Measurements from ENCODE around the gene ZMIZ1. TPM values are rescaled to one million over a fixed set of nuclear protein-coding genes. Genes with fewer than 3 reads are reported as not detected.

ZMIZ1 gene
- total RNA-seq, 2 experiments from 2014 or later: 14.6 to 15.5 TPM

GRCh38 chr10:79196470-79197461, 128.0 kb downstream of the ZMIZ1 start:
- Mint-ChIP-seq H3K27me3 (no peaks in the 10 kb centered on the region), H3K27ac (no peak overlapping the region), H3K9me3 (no peaks in the 10 kb centered on the region), H3K36me3 (ENCODE audit: low read depth) (no peaks in the 10 kb centered on the region), H3K4me1 (ENCODE audit: low read depth) (no peaks in the 10 kb centered on the region), H3K4me3 (no peak overlapping the region)
- no peaks in the 10 kb centered on the region for H3K27me3 ChIP-seq (ENCODE audit: control insufficient read depth in 1 of 2, insufficient read depth in 2 of 2, low read length in 2 of 2)
- intact Hi-C loops (cut with DNase I, micrococcal nuclease): loop anchor here (2.0 to 10.0 kb wide), 10 partner anchors 129 to 1349 kb away; partner anchors contain the start of gene ZMIZ1 (in 1 of the 2)
- peak; percentile 94 for TF ChIP-seq CTCF (IDR thresholded peaks at IDR 0.05)
- ATAC-seq (ENCODE audit: poor library complexity) (no peak), DNase-seq (peak; percentile 47 to 82 (median 67))
- peaks cover 10% of the 10 kb centered on the region for H3K4me1 ChIP-seq (ENCODE audit: insufficient read depth, low read length)
- peaks cover 3% of the 10 kb centered on the region for H3K36me3 ChIP-seq (ENCODE audit: insufficient read depth, low read length)
- no peak overlapping the region for H3K27ac ChIP-seq (ENCODE audit: low read depth in 1 of 2, low read length in 2 of 2)
- ChIA-PET CTCF (interaction anchor here (1.0 to 2.7 kb wide), 6 partner anchors 10 to 1150 kb away, joined by 3 to 37 read pairs (median 7); no protein-coding TSS in a partner anchor), POLR2A (no interaction called here)
- no peak overlapping the region for H3K4me3 ChIP-seq (ENCODE audit: low read length)
- no peaks in the 10 kb centered on the region for H3K9me3 ChIP-seq (ENCODE audit: control insufficient read depth in 1 of 2, insufficient read depth in 1 of 2, low read length in 2 of 2)

- no peak for TF ChIP-seq CTCF (IDR thresholded peaks at IDR 0.05)
These were observed 128.8 kb downstream of the ZMIZ1 start for GRCh38 chr10:79197558-79197957.

GRCh38 chr10:79200346-79200745, 131.6 kb downstream of the ZMIZ1 start:
- H3K4me3 Mint-ChIP-seq: no peak overlapping the region
- Histone ChIP-seq H3K27me3 (ENCODE audit: control insufficient read depth in 1 of 2, insufficient read depth in 2 of 2, low read length in 2 of 2) (no peaks in the 10 kb centered on the region), H3K4me1 (ENCODE audit: insufficient read depth, low read length) (peaks cover 6% of the 10 kb centered on the region), H3K36me3 (ENCODE audit: insufficient read depth, low read length) (peaks cover 23% of the 10 kb centered on the region), H3K4me3 (ENCODE audit: low read length) (no peak overlapping the region), H3K9me3 (ENCODE audit: control insufficient read depth in 1 of 2, insufficient read depth in 1 of 2, low read length in 2 of 2) (no peaks in the 10 kb centered on the region), H3K27ac (ENCODE audit: low read depth in 1 of 2, low read length in 2 of 2) (no peak overlapping the region)
- no peaks in the 10 kb centered on the region for H3K27me3 Mint-ChIP-seq
- H3K9me3 Mint-ChIP-seq: no peaks in the 10 kb centered on the region
- no peak for DNase-seq
- TF ChIP-seq CTCF (IDR thresholded peaks at IDR 0.05): no peak
- no peaks in the 10 kb centered on the region for H3K4me1 Mint-ChIP-seq (ENCODE audit: low read depth)
- ChIA-PET CTCF (no interaction called here), POLR2A (no interaction called here)
- H3K27ac Mint-ChIP-seq: no peak overlapping the region
- intact Hi-C loops (cut with DNase I, micrococcal nuclease): no loop called here
- H3K36me3 Mint-ChIP-seq (ENCODE audit: low read depth): peaks cover 17% of the 10 kb centered on the region
- ATAC-seq (ENCODE audit: poor library complexity): no peak

More at GRCh38 chr10:79197558-79197957, 128.8 kb downstream of the ZMIZ1 start:
- H3K9me3 ChIP-seq (ENCODE audit: control insufficient read depth in 1 of 2, insufficient read depth in 1 of 2, low read length in 2 of 2): no peaks in the 10 kb centered on the region
- no peak for ATAC-seq (ENCODE audit: poor library complexity)
- Mint-ChIP-seq H3K27ac (no peak overlapping the region), H3K9me3 (no peaks in the 10 kb centered on the region), H3K27me3 (no peaks in the 10 kb centered on the region), H3K36me3 (ENCODE audit: low read depth) (no peaks in the 10 kb centered on the region), H3K4me3 (no peak overlapping the region), H3K4me1 (ENCODE audit: low read depth) (no peaks in the 10 kb centered on the region)
- no peak overlapping the region for H3K4me3 ChIP-seq (ENCODE audit: low read length)
- intact Hi-C loops (cut with DNase I, micrococcal nuclease): loop anchor here (2.0 to 10.0 kb wide), 10 partner anchors 130 to 1350 kb away; partner anchors contain the start of gene ZMIZ1 (in 1 of the 2)
- peaks cover 8% of the 10 kb centered on the region for H3K36me3 ChIP-seq (ENCODE audit: insufficient read depth, low read length)
- no peak overlapping the region for H3K27ac ChIP-seq (ENCODE audit: low read depth in 1 of 2, low read length in 2 of 2)
- ChIA-PET CTCF (interaction anchor here (0.7 to 1.6 kb wide), 2 partner anchors 12 to 1150 kb away, joined by 3 to 7 read pairs; no protein-coding TSS in a partner anchor), POLR2A (no interaction called here)
- H3K4me1 ChIP-seq (ENCODE audit: insufficient read depth, low read length): peaks cover 10% of the 10 kb centered on the region
- no peak for DNase-seq
- no peaks in the 10 kb centered on the region for H3K27me3 ChIP-seq (ENCODE audit: control insufficient read depth in 1 of 2, insufficient read depth in 2 of 2, low read length in 2 of 2)

All from CD4-positive, alpha-beta T cell (primary cell).